ENCODE results near the gene TTI1.

GRCh38 chr20:38032585-38033329 is 499 bp downstream of the TTI1 start:
- TF ChIP-seq CTCF (IDR thresholded peaks at IDR 0.05; ENCODE audit: insufficient read depth, low read depth, low read length) (no peak), EZH2 (IDR thresholded peaks at IDR 0.05; ENCODE audit: insufficient read depth, low read length) (no peak)
